ENCODE results near the gene PHF2.

Gene PHF2

GRCh38 chr9:93634311-93635185 lies 58.2 kb downstream of the PHF2 start:
- DNase-seq, result no peak

GRCh38 chr9:93635186-93636107 lies 59.1 kb downstream of the PHF2 start:
- no peak for DNase-seq

GRCh38 chr9:93636172-93636661 lies 59.8 kb downstream of the PHF2 start:
- DNase-seq, result no peak

- no peak for DNase-seq
These were observed 60.3 kb downstream of the PHF2 start for GRCh38 chr9:93636667-93637066.

- DNase-seq, result no peak
These were observed 61.5 kb downstream of the PHF2 start for GRCh38 chr9:93637886-93638285.

GRCh38 chr9:93640027-93640426 lies 63.6 kb downstream of the PHF2 start:
- no peak for DNase-seq

- no peak for DNase-seq
These were observed 66.6 kb downstream of the PHF2 start for GRCh38 chr9:93642961-93643360.

GRCh38 chr9:93644397-93645088 lies 68.2 kb downstream of the PHF2 start:
- no peak for DNase-seq

GRCh38 chr9:93645149-93645889 lies 68.9 kb downstream of the PHF2 start:
- no peak for DNase-seq

- DNase-seq, result no peak
These were observed 69.7 kb downstream of the PHF2 start for GRCh38 chr9:93645921-93646639.

- no peak for DNase-seq
These were observed 70.3 kb downstream of the PHF2 start for GRCh38 chr9:93646640-93647178.

- no peak for DNase-seq
These were observed 71.8 kb downstream of the PHF2 start for GRCh38 chr9:93648181-93648580.

GRCh38 chr9:93648836-93649235 lies 72.5 kb downstream of the PHF2 start:
- no peak for DNase-seq

GRCh38 chr9:93649610-93650261 lies 73.4 kb downstream of the PHF2 start:
- no peak for DNase-seq

GRCh38 chr9:93650448-93650847 lies 74.1 kb downstream of the PHF2 start:
- no peak for DNase-seq

- DNase-seq, result no peak
These were observed 75.2 kb downstream of the PHF2 start for GRCh38 chr9:93651521-93651950.

GRCh38 chr9:93652604-93653592 lies 76.5 kb downstream of the PHF2 start:
- DNase-seq, result no peak

GRCh38 chr9:93653760-93654159 lies 77.4 kb downstream of the PHF2 start:
- no peak for DNase-seq

GRCh38 chr9:93654351-93654961 lies 78.1 kb downstream of the PHF2 start:
- DNase-seq, result no peak
